ENCODE data around the gene PIP5K1B. TPM values are rescaled to one million over a fixed set of nuclear protein-coding genes. Genes with fewer than 3 reads are reported as not detected.

Gene PIP5K1B
- total and polyA plus RNA-seq, 10 of the 15 experiments (the other 5 are each of a cell fraction or from before 2014, with no cell fraction given), result 6.8 to 16.3 (median 10.6) TPM

- TF ChIP-seq WRNIP1 (IDR thresholded peaks at IDR 0.05; ENCODE audit: borderline replicate concordance, low read depth, low read length) (no peak), SUPT20H (IDR thresholded peaks at IDR 0.05; ENCODE audit: borderline replicate concordance, control insufficient read depth, low read depth, low read length) (no peak), RUNX3 (IDR thresholded peaks at IDR 0.05; ENCODE audit: low read length) (no peak), USF1 (IDR thresholded peaks at IDR 0.05; ENCODE audit: borderline replicate concordance, extremely low read length, insufficient read depth, low read depth, low read length) (no peak), MYB (IDR thresholded peaks at IDR 0.05; ENCODE audit: borderline replicate concordance, low read depth, low read length) (no peak)
Observed at GRCh38 chr9:68746525-68746924, 41.5 kb downstream of the PIP5K1B start (continued).

- RAD21 ChIA-PET (ENCODE audit: unreplicated experiment), result no interaction called here
- H3K36me3 ChIP-seq (ENCODE audit: control insufficient read depth in 2 of 2, insufficient read depth in 2 of 2, low read length in 1 of 2), result no peaks in the 10 kb centered on the region; a peak in 1 of 4 replicates
- no peaks in the 10 kb centered on the region for H3K27me3 ChIP-seq (replicated peaks in 1 of 2; ENCODE audit: control insufficient read depth in 2 of 2, insufficient read depth in 2 of 2, low read length in 1 of 2)
- no peak overlapping the region for H3K4me3 ChIP-seq
- in situ Hi-C loops (cut with MboI) (no loop called here), intact Hi-C loops (cut with micrococcal nuclease; ENCODE audit: unreplicated experiment) (no loop called here)
- H3K27ac ChIP-seq (ENCODE audit: control insufficient read depth, insufficient read depth), result no peak overlapping the region
- no peaks in the 10 kb centered on the region for H3K79me2 ChIP-seq (ENCODE audit: control insufficient read depth, insufficient read depth, low read length)
- SMC1A ChIA-PET (ENCODE audit: uncharacterized antibody, unreplicated experiment), result interaction anchor here (0.6 to 1.4 kb wide), 3 partner anchors 13 to 123 kb away, joined by 3 read pairs; no protein-coding TSS in a partner anchor
- DNase-seq (ENCODE audit: low read depth, low spot score), result no peak
- no peaks in the 10 kb centered on the region for H3K9me3 ChIP-seq (replicated peaks; ENCODE audit: control insufficient read depth, insufficient read depth, low read length)
- no peak overlapping the region for H2AFZ ChIP-seq (ENCODE audit: control insufficient read depth, low read depth, low read length)
- H3K9ac ChIP-seq (ENCODE audit: control insufficient read depth, insufficient read depth, low read length), result no peak overlapping the region
- WGBS (ENCODE audit: insufficient coverage, insufficient replicate concordance, low lambda C conversion rate, missing lambda C conversion rate), result 85% methylated on average over 9 of the region's 9 CpGs
- no peak for FAIRE-seq
- no peak for ATAC-seq
- CTCF ChIA-PET, result no interaction called here
- no peaks in the 10 kb centered on the region for H3K4me1 ChIP-seq (ENCODE audit: control insufficient read depth, insufficient read depth, low read length)
- POLR2A ChIA-PET, result no interaction called here
- no peaks in the 10 kb centered on the region; the same call in 1 of the 2 replicates for H4K20me1 ChIP-seq (ENCODE audit: control insufficient read depth, insufficient read depth)
- no TSS peak for BruUV-seq (replicated peaks)
- no peak overlapping the region for H3K4me2 ChIP-seq (ENCODE audit: control insufficient read depth, insufficient read depth)
- no peak for TF ChIP-seq POLR2AphosphoS2 (IDR thresholded peaks at IDR 0.05; ENCODE audit: low read depth, low read length)
- TF ChIP-seq GATAD2B (conservative IDR thresholded peaks at IDR 0.05; ENCODE audit: low read depth), result no peak
- no peak for TF ChIP-seq USF2 (IDR thresholded peaks at IDR 0.05; ENCODE audit: borderline replicate concordance, low read depth, low read length)
- no peak for TF ChIP-seq ZNF687 (IDR thresholded peaks at IDR 0.05)
- no peak for TF ChIP-seq ZBTB40 (IDR thresholded peaks at IDR 0.05; ENCODE audit: borderline replicate concordance)
- no peak for TF ChIP-seq SIX5 (IDR thresholded peaks at IDR 0.05; ENCODE audit: low read depth, low read length, severe bottlenecking)
Observed at GRCh38 chr9:68747043-68747533, 42.0 kb downstream of the PIP5K1B start.
